Right lobe of liver (tissue), 4 donors: Measurements from ENCODE around the gene NFIA.

Experiments used
- CTCF ChIP-seq, 4 donors: fragments of 200-600 bp in 3 of 4; fragments of 450-650 bp in 1 of 4; IDR thresholded peaks; one replicate each; pipeline versions ENCODE4 v1.5.1 to v1.8.0; 2016 to 2022; ENCODE audit warnings: antibody characterized with exemption in 4 of 4, mild to moderate bottlenecking in 2 of 4
- POLR2A ChIP-seq: fragments of 450-650 bp; IDR thresholded peaks from one replicate; pipeline ENCODE4 v1.6.1; 2017; ENCODE audit warnings: antibody characterized with exemption, mild to moderate bottlenecking
- donor health status: DM: no; HTN: no; CAD: no.
- donor health status: DM: no; HTN: no; CAD: no.
- donor health status: DM: no; HTN: yes; CAD: no.

DNA sequence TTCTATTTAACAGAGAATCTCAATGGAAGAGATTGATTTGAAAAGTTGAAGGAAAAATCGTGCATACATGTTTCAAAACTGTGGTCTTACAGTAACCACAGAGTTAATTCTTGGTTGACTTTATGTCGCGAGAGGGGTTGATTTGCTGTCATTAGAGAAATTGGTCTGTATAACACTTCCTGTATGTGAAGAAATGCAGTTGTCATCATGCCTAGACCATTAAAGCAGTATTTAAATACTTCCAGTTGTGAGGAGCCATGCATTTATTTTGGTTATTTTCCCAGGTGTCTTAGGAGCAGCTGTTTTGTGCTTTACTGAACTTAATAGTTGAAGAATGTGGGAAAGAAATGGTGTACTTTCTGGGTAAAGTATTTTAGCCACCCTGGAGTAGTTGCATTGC is 76.2 kb downstream of the NFIA start:
- TF ChIP-seq CTCF (IDR thresholded peaks at IDR 0.05) (no peak), POLR2A (no peak)
